ENCODE results near the gene SMC6.

DNA sequence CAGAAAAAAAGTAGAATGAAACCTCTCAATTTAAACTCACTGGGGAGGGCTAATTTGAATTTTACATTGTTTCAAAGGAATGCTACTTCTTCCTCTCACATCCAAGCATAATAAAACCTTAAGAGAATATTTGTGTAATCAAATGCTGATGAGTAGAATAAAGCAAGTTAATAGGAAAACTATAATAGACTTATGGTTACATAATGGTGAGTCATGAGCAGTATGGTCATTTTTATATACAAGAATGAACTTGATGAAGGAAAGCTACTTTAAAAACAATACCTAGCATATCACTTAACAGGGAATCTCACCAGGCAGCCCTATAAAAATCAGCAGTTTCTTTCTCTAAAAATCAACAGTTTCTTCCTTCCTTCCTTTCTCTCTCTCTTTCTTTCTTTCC is 132.8 kb downstream of the SMC6 start:
- TF ChIP-seq, protein P1, sequence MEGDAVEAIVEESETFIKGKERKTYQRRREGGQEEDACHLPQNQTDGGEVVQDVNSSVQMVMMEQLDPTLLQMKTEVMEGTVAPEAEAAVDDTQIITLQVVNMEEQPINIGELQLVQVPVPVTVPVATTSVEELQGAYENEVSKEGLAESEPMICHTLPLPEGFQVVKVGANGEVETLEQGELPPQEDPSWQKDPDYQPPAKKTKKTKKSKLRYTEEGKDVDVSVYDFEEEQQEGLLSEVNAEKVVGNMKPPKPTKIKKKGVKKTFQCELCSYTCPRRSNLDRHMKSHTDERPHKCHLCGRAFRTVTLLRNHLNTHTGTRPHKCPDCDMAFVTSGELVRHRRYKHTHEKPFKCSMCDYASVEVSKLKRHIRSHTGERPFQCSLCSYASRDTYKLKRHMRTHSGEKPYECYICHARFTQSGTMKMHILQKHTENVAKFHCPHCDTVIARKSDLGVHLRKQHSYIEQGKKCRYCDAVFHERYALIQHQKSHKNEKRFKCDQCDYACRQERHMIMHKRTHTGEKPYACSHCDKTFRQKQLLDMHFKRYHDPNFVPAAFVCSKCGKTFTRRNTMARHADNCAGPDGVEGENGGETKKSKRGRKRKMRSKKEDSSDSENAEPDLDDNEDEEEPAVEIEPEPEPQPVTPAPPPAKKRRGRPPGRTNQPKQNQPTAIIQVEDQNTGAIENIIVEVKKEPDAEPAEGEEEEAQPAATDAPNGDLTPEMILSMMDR (IDR thresholded peaks at IDR 0.05): no peak
- TF ChIP-seq POLR2A (IDR thresholded peaks at IDR 0.05): no peak
